HG02970 (cell line): ENCODE results near the gene MTERF4.

Experiments
- ATAC-seq: cut with Tn5 transposase; IDR thresholded peaks from one replicate; pipeline ENCODE4 v1.9.1; 2021; ENCODE audit warnings: mild to moderate bottlenecking, moderate library complexity, moderate number of reproducible peaks; ENCODE audit not compliant: unreplicated experiment, low FRiP score

MTERF4 gene

GRCh38 chr2:241071677-241072111, 30.4 kb downstream of the MTERF4 start:
- no peak for ATAC-seq

DNA sequence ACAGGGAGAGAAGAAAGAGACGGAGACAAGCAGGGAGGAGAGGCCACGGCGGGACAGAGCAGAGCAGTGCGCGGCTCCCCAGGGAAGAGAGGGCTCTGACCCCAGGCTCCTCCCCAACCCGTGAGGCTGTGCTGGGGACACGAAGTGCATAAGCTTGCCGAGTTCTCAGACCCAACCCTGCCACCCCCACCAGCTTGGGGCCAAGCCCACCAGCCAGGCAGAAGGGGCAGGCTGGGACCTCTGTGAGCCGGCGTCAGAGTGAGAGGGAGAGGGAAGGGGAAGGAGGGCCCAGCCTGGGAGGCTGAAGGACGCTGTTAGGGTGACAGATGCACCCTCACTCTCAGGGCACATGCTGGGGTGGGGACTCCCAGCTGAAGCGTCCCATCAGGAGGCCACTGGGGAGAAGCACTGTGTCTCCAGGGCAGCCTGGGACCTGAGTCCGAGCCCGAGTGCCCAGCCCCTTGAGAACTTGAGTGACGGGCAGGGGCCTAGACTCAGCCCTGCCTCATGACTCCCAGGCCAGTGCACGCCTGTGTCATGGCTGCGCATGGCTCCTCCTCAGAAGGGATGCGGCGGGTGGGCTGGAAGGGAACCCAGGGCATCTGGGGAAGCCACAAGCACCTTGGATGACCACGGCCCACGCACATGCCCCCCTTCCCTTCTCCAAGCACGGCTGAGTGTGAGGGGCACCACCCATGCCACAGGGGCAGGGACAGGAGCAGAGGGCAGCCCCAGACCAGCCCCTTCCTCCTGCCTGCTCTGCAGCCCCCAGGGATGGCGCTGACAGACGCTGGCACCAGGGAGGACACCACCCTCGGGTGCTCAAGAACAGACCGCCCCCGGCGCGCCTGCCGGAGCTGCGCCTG, 31.0 kb downstream of the MTERF4 start:
- ATAC-seq: no peak

DNA sequence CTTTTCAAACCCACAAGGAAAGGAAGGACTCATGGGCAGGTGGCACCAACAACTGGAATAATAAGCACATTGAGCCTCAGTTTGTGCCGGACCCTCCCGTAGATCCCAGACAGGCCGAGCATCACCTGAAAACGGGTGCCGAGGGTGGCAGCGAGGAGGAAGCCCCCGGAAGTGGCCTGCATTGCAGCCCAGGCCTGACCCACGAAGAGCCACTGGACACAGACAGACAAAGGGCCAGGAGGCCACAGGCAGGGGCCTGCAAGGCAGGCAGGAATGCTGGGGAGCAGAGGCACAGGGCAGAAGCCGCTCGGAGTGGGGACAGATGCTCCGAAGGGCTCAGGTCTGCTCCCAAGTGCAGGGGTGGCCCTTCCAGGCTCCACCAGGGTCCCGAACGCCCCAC, 31.7 kb downstream of the MTERF4 start:
- no peak for ATAC-seq

DNA sequence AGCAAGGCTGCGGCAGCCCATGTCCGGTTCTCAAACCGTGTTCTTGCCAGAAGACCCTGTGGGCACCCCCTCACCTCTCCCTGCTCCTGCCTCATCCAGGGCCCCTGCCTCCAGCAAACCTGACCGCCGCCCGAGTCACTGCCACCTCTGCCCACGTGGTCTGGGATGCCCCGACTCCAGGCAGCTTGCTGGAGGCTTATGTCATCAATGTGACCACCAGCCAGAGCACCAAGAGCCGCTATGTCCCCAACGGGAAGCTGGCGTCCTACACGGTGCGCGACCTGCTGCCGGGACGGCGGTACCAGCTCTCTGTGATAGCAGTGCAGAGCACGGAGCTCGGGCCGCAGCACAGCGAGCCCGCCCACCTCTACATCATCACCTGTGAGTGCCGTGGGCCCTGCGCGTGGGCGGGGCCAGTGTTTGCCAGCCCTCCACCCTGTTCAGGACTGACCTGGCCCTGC, 32.2 kb downstream of the MTERF4 start:
- ATAC-seq: no peak

DNA sequence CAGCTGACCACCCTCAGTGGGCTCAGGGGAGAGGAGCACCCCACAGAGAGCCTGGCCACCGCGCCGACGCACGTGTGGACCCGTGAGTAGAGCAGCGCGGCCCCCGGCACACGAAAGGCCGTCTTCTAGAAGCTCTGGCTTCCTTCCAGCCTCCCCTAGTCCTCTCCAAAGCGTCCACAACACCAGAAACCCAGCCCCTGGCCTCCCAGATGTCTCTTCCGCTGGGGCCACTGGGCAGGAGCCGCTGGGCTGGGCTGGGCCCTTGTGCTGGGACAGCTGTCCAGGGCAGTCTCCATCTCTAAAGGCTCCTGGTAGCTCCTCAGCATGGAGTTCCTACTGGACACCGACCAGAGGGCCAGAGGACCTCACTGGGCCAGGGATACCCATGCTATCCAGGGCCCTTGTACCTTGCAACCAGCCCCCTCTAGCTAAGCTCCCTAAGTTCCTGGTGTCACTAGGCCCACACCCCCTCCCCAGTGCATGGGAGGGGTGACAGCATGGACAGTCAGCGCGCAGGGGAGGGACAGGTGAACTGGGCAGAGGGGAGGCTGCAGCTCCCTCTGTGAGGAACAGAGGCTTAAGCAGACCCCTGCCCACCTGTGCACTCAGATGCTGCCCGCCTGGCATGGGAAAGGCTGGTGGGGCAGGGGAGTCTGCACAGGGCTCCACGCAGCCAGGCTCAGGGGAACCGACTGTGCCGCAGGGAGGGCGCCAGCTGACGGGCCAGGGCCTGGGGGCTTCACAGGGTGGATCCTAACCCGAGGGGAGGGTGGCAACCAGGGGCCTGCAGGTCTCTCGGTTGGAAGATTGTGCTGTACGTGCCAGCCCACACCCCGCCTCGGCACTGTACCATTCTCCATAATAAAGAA, 32.9 kb downstream of the MTERF4 start:
- ATAC-seq: no peak

- ATAC-seq: no peak
Measured at GRCh38 chr2:241068136-241068941, 33.7 kb downstream of the MTERF4 start.

DNA sequence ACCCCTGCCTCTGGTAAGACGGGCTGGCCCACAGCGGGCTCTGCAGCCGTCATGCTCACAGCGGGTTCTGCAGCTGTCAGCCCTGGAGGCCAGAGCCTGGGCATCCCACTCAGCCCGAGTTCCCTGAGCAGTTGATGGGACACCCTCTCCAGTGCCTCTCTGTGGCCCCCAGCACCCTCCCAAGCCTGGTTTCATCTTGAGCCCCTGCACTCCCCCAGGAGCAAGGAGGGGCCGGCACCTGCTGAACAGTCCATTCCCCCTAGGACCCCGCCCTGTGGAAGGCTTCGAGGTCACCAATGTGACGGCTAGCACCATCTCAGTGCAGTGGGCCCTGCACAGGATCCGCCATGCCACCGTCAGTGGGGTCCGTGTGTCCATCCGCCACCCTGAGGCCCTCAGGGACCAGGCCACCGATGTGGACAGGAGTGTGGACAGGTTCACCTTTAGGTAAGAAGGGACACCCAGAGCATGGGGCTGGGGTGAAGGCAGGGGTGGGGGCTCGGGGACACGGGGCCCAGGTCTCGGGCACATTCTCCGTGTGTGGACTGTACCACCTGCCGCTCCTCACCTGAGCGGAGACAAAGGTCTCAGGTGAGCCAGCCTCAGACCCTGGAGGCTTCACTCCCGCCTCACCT, 34.5 kb downstream of the MTERF4 start:
- ATAC-seq: no peak

GRCh38 chr2:241066893-241067341, 35.2 kb downstream of the MTERF4 start:
- ATAC-seq: no peak

GRCh38 chr2:241066171-241066892, 35.8 kb downstream of the MTERF4 start:
- no peak for ATAC-seq

DNA sequence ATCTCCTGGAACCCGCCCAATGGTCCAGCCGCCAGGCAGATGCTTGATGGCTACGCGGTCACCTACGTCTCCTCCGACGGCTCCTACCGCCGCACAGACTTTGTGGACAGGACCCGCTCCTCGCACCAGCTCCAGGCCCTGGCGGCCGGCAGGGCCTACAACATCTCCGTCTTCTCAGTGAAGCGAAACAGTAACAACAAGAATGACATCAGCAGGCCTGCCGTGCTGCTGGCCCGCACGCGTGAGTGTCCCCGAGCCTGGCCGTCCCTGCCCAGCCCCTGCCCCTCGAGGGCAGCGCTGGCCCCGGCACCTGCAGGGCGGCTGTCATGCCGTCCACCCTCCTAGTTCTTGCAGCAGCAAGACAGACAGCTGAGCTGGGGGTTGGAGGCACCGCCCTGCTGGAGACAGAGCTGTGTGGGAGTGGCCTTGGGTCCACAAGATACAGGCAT, 36.7 kb downstream of the MTERF4 start:
- ATAC-seq: no peak

GRCh38 chr2:241064802-241065354, 37.2 kb downstream of the MTERF4 start:
- no peak for ATAC-seq

DNA sequence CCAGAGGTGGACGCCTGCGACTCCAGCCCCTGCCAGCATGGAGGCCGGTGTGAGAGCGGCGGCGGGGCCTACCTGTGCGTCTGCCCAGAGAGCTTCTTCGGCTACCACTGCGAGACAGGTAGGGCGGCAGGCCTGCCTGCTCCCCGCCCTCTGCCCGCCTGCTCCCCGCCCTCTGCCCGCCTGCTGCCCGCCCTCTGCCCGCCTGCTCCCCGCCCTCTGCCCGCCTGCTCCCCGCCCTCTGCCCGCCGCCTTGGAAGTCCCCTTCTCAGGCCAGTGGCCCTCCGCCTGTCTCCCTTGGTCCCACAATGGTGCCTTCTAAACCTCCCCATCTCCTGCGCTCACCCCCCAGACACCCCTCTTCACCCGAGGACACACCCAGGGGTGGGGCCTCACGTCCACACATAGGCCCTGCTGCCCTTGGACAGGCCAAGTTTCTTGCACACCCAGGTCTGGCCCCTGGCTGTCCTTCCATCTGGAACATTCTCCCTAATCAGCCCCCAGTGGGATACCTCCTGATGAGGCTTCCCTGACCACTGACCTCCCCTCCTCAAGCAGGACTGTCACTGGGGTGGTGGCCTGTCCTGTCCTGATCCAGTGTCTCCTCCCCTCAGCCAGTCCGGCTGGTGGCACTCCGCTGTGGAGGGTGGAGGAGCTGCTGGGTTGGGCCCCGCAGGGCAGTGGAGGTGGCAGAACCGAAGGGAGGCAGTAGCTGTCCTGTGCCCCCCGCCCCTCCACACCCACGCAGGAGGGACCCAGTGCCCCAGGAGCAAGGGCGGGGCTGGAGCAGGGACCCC, 37.9 kb downstream of the MTERF4 start:
- no peak for ATAC-seq

DNA sequence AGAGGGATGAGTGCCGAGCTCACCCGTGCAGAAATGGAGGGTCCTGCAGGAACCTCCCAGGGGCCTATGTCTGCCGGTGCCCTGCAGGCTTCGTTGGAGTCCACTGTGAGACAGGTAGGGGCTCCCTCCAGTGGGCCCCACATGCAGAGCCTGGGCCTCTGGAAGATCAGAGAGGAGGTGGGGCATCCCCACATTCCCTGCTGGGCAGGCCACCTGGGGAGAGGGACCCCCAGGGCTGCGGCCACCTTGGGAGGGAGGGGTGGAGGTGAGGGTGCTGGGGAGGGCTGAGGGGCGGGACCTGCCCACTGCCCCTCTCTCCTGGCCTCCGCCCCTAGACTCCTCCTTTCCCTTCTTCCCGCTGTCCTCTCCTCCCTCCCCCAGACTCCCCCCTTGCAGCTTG, 38.5 kb downstream of the MTERF4 start:
- no peak for ATAC-seq

DNA sequence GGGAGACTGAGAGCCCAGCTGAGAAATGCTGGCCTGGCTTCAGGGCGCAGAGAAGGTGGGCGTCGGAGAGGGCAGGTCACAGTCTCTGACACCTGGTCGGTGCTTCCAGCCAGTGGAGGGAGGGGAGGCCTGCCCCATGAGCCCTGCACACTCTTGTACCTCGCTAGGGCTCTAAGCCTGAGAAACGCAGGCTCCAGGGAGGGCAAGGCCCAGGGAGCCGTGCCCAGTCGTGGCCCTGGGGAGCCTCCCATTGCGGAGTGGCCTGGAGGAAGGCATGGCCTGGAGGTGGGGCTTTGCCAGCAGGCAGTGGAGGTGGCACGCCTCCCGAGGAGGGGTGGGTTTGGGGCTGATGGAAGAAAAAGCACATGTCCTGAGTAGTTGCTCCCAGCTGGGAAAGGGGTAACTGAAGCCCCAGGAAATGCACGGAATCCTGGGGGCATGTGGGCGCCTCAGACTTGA, 39.0 kb downstream of the MTERF4 start:
- ATAC-seq: no peak

GRCh38 chr2:241062389-241063092, 39.5 kb downstream of the MTERF4 start:
- no peak for ATAC-seq

- ATAC-seq: no peak
Measured at GRCh38 chr2:241061275-241061674, 40.8 kb downstream of the MTERF4 start.

GRCh38 chr2:241053576-241054251, 48.4 kb downstream of the MTERF4 start:
- ATAC-seq: no peak
